ENCODE results near the gene NPBWR2.

NPBWR2 gene

GRCh38 chr20:64072498-64073063, 34.8 kb downstream of the NPBWR2 start:
- DNase-seq (ENCODE audit: low read depth in 3 of 3): no peak

GRCh38 chr20:64071341-64072332, 35.7 kb downstream of the NPBWR2 start:
- no peak for DNase-seq (ENCODE audit: low read depth in 3 of 3)

- DNase-seq (ENCODE audit: low read depth in 3 of 3): no peak
These were observed 36.9 kb downstream of the NPBWR2 start for GRCh38 chr20:64070244-64070993.

DNA sequence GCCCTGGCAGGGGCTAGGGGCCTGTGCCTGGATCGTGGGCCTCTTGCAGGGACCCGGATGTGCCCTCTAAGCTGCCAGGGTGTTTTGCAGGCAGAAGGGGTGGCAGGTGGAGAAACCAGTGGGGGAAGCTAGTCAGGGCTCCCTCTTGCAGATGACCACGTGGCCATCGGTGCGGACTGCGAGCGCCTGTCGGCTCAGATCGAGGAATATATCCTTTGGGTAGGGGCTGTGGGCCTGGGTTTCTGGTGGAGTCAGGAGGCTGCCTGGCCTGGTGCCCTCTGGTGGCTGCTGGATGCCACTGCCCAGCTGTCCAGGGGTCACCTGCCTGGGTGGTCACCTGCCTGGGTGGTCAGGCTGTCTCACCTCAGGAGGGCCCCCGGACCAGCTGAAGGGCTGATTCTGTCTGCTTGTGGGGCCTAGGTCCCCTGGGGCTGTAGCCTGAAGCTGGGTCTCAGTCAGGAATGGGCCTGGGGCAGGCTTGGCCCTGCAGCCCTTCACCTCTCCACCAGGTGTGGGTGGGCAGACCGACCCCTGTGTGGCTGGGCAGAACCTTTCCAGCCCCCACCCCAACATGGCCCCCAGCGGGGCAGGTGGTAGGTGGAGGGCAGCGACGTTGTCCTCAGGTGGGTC, 37.6 kb downstream of the NPBWR2 start:
- no peak for DNase-seq (ENCODE audit: low read depth in 3 of 3)

DNA sequence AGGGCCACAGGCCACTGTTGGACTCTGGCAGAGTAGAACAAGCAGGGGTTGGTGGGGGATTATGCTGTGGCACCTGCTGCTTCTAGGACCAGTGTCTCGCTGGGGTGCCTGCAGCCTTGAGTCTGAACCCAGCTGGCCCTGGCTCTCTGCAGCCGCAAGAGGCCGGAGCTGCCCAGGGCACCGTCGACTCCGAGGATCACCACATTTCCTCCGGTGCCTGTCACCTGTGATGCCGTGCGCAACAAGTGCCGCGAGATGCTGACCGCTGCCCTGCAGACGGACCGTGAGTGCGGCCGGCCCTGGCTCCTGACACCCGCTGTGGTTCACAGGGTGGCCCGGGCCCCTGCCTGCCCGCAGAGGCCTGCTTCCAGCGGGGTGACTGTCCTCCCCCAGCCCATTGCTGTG, 38.2 kb downstream of the NPBWR2 start:
- no peak for DNase-seq (ENCODE audit: low read depth in 3 of 3)

DNA sequence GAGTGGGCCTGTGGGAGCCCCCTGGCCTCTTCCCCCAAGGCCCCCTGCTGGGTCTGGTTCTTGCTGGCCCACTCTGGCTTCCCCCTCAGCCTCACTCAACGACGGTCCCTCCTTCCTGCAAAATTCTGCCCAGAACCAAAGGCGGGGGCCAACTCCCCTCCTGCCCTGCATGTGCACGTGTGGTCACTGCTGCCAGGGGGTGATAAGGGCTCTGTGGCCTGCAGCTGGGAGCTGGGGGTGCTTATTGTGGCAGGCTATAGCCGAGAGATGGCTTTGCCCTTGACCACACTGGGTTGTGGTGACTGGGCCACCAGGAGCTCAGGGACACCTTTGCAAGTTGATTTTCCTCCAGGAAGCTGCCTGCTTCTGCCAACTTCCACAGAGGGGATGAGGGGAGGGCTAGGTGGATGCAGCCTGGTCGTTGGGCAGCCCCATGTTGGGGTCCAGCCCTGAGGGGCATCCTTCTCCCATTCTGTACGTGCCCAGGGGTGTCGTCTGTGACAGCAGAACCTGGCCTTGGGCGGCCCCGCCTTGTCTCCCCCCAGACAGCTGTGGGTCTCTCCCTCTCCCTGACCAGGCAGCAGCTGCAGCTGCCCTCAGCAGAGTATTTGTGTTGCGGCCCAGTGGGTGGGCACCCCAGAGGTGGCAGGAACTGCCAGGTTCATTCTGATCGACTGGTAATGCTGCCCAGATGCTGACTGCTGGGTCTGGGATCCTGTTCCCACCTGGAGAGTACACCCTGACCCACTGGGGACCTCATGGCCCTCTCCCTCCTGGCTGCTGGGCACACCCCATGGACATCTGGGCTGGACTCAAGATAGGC, 38.8 kb downstream of the NPBWR2 start:
- DNase-seq (ENCODE audit: low read depth in 3 of 3): no peak

GRCh38 chr20:64067733-64068307, 39.5 kb downstream of the NPBWR2 start:
- no peak for DNase-seq (ENCODE audit: low read depth in 3 of 3)

DNA sequence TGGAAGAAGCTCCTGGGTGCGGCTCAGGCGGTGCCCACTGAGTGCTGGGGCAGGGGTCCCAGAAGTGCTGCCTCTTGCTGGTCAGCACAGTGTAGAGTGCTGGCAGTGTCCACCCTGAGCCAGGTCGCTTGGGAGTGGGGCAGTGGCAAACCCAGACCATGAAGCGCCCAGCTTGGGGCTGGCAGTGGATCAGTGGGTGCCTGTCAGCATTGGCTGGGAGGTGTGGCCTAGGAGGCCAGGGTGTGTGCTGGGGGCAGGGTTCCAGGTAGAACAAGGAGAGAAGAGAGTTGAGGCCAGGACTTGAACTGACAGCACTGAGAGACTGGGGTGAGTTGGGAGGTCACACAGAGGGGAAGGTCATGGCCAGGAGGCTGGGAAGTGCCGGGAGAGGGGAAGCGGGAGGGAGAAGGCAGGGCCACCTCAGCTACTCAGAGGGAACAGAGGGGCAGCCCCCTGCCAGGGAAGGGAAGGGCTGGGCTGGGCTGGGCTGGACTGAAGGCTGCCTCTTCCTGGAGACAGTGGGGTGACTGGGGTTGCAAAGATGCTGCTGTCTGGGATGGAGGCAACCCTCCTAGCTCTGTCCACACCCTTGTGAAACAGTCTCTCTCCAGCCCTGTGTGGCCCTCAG, 40.2 kb downstream of the NPBWR2 start:
- no peak for DNase-seq (ENCODE audit: low read depth in 3 of 3)

GRCh38 chr20:64065974-64066343, 41.4 kb downstream of the NPBWR2 start:
- no peak for DNase-seq (ENCODE audit: low read depth in 3 of 3)

GRCh38 chr20:64065062-64065973, 42.0 kb downstream of the NPBWR2 start:
- no peak for DNase-seq (ENCODE audit: low read depth in 3 of 3)

DNA sequence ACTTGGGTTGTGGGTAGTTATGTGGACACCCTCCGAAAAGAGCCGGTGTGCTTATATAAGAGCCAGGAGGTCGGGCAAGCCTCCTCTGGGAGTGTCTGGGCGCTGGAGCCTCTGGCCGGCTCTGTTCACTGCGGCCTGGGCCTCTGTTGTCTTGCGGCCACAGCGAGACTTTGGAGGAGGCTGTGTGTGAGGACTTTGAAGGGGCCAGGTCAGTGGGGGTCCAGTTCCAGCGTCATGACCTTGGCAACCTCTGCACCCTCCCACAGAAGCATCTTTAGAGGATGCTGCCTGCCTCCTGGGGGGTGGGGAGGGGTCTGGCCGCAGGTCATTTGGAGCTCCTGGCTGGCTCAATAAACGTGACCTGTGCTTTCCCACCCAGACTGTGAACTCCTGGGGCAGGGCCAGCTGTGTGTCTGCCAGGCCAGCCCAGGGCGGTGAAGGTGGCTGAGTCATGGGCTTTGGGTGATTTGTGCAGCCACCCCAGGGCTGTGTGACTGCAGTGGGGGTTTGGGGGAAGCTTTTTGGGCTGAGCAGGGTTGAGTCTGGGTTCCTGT, 43.1 kb downstream of the NPBWR2 start:
- no peak for DNase-seq (ENCODE audit: low read depth in 3 of 3)

DNA sequence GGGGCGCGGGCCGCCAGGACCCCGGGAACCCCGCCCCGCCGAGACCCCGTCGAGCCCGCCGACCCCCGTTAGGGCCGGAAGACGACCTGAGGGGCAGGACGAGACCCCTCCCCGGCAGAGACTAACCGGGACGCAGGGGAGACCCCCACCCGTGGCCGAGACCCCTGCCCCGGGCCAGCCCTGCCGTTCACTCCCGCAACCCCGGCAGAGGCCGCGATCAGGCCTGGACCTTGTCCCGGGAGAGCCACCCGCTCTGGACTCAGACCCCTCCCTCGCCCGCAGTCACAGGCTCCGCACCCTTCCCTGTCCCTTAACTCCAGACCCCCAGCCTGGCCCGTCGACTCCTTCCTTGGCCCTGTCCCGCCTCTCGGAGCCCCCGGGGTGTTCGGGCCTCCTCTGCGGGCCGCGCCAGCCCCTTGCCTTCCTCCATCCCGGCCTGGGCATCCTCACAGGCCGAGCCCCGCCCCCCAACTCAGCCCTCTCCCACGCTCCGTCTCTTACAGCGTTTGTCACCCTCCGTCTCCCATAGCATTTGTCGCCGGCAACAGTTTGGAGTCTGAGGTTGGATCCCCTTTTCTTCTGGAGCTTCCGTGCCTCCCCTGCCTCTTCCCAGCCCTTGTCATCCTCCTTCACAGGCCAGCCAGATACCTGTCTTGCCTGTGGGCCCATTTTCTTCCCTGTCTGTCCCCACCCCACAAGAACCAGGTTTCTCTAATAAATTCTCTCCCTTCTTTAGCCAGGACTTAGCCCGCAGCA, 43.8 kb downstream of the NPBWR2 start:
- no peak for DNase-seq (ENCODE audit: low read depth in 3 of 3)

DNA sequence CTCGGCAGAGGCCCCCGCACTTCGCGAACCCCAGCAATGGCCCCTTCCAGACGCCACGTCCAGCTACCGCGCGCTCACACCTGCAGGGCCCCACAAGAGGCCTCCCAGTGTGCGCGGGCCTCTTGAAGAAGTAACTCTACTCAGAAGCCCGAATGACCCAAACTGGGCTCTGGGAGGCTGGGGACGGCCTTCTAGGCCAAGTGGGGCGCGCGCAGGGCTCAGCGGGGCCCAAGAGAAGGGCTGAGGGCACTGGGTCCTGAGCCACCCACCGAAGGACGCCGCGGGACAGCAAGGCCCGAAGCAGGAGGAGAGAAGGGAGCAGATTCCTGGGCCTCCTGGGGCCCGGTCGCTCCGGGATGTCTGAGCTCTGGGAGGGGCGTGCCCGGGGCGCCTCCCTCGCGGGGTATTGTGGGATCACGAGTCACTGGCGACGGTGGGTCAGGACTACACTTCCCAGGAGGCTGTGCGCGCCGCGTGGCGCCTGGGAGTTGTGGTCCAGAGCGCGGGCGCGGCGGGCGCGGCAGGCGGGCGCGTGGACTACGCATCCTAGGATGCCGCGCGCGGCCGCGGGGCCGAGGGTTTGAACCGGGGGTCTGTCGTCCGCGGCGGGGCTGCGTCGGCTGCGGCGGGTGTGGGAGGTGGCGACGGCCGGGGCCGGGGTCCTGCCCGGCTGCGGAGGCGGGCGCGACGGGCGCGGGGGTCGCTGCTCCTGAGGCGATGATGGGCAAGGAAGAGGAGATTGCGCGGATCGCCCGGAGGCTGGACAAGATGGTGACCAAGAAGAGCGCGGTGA, 44.6 kb downstream of the NPBWR2 start, which contains the start of gene TCEA2:
TSS of gene TCEA2 (plus strand) at position 603 of the 793 bp plus-strand sequence. CDS start at position 718, 115 bp downstream.
- DNase-seq (ENCODE audit: low read depth in 3 of 3): peak; percentile 91 to 92 (median 92)

GRCh38 chr20:64062276-64062595, 45.1 kb downstream of the NPBWR2 start:
- no peak for DNase-seq (ENCODE audit: low read depth in 3 of 3)

GRCh38 chr20:64058536-64058935, 48.8 kb downstream of the NPBWR2 start:
- no peak for DNase-seq (ENCODE audit: low read depth in 3 of 3)

DNA sequence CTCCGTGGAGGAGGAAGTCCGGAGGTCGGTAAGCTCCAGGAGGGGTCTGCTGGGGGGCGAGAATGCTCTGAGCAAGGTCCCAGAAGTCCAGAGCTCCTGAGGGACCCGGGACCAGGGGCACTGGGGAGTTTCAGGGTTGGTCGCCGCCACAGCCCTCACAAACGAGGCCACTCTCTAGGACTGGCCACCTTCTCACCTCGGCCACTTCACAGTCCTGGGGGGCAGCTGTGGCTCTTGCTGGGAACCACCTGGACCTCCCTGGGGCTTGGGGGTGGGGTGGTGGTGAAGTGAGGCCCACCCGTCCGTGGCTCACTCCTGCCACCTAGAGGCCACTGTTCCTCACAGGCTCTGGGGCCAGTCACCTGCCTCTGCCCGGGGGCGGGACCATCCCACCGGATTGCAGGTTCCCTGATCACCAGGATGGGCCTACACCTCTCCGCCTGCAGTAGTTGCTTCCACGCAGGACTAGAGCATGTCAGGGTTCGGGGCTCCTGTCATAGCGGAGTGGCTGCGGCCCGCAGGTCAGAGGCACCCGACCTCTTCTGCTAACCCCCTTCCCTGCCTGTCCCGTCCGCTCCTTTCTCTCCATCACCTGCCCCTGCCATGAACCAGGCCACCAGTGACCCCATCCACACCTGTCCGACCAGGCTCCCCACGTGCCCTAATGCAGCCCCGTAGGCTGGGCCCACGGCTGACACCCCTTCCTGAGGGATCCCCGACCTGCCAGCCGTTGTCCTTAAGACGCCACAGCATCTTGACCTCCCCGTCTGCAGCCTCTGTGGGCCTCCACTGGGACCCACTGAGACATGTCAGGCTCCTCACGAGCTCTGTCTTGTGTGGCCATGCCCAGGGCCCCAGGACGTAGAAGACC, 49.5 kb downstream of the NPBWR2 start:
- peak; percentile 66 to 75 (median 68) for DNase-seq (ENCODE audit: low read depth in 3 of 3)
